Prostate gland (tissue), 2 donors: ENCODE data around the gene PMP22. TPM values are rescaled to one million over a fixed set of nuclear protein-coding genes. Genes with fewer than 3 reads are reported as not detected.

Experiments used
- DNase-seq: peaks from one replicate; pipeline ENCODE4 v3.0.0-alpha.2; 2019; ENCODE audit warnings: low spot score
- H3K27ac ChIP-seq, 2 donors: fragments of 200-600 bp; sonication (generic); 2 replicates each; pipeline ENCODE4 v1.5.1; 2017 to 2019
- H3K27me3 ChIP-seq: fragments of 200-600 bp; sonication (generic); replicated peaks from 2 replicates; pipeline ENCODE4 v1.5.1; 2019; ENCODE audit not compliant: insufficient read depth
- H3K36me3 ChIP-seq, 2 donors: fragments of 200-600 bp; sonication (generic); 1 replicate in 1 of 2; 2 replicates in 1 of 2; pipeline versions ENCODE4 v1.5.1 to v1.8.1; 2017 to 2019
- H3K4me1 ChIP-seq: fragments of 200-600 bp; sonication (generic); replicated peaks from 2 replicates; pipeline ENCODE4 v1.5.1; 2019
- H3K4me3 ChIP-seq, 2 donors: fragments of 200-600 bp; sonication (generic); 2 replicates each; pipeline ENCODE4 v1.5.1; 2017 to 2019
- H3K9me3 ChIP-seq: fragments of 200-600 bp; sonication (generic); 2 replicates; pipeline ENCODE4 v1.5.1; 2017
- POLR2A ChIP-seq: fragments of 450-650 bp; IDR thresholded peaks from one replicate; pipeline ENCODE4 v1.6.1; 2016; ENCODE audit warnings: antibody characterized with exemption, mild to moderate bottlenecking
- POLR2AphosphoS5 ChIP-seq: sonication (generic); formaldehyde crosslinking; IDR thresholded peaks from one replicate; pipeline ENCODE4 v1.6.1; 2017; ENCODE audit warnings: antibody characterized with exemption
- WGBS: methylation state at CpG from one replicate; pipeline ENCODE4 v1.1.5; 2018; 5-methylcytosine and 5-hydroxymethylcytosine counted together
- intact Hi-C: fragments of 100-400 bp; cut with DNase I; formaldehyde crosslinking; loops from one replicate; pipeline ENCODE4 v1.14.2; 2022
- total RNA-seq, 2 donors: library from RNA; depleted of rRNA; stranded (reverse); fragments of >200 nt; gene quantifications; one replicate each; pipeline ENCODE4 v1.1.0, GENCODE V29; 2016
- TF ChIP-seq, protein P1 (sequence below), 4 experiments: fragments of 200-600 bp in 2 of 4; fragments of 450-650 bp in 2 of 4; sonication (generic) in 2 of 4; IDR thresholded peaks; 1 replicate in 3 of 4; 2 replicates in 1 of 4; pipeline ENCODE4 v1.5.1; 2016 to 2019; ENCODE audit warnings: antibody characterized with exemption in 4 of 4, mild to moderate bottlenecking in 2 of 4, moderate library complexity in 2 of 4

Gene PMP22
- total RNA-seq, 2 donors from 2014 or later, result 22.5 to 76.1 TPM

GRCh38 chr17:15307710-15308111, 42.6 kb upstream of the PMP22 start:
- intact Hi-C loops, result loop anchor here (2.0 to 5.0 kb wide), 2 partner anchors 45 kb away; no protein-coding TSS in a partner anchor
- Histone ChIP-seq H3K4me3 (no peak overlapping the region), H3K4me1 (no peaks in the 10 kb centered on the region), H3K27me3 (no peaks in the 10 kb centered on the region), H3K9me3 (no peaks in the 10 kb centered on the region), H3K36me3 (no peaks in the 10 kb centered on the region), H3K27ac (no peak overlapping the region)
- DNase-seq, result no peak
- TF ChIP-seq POLR2A, result no peak
- TF ChIP-seq, protein P1, sequence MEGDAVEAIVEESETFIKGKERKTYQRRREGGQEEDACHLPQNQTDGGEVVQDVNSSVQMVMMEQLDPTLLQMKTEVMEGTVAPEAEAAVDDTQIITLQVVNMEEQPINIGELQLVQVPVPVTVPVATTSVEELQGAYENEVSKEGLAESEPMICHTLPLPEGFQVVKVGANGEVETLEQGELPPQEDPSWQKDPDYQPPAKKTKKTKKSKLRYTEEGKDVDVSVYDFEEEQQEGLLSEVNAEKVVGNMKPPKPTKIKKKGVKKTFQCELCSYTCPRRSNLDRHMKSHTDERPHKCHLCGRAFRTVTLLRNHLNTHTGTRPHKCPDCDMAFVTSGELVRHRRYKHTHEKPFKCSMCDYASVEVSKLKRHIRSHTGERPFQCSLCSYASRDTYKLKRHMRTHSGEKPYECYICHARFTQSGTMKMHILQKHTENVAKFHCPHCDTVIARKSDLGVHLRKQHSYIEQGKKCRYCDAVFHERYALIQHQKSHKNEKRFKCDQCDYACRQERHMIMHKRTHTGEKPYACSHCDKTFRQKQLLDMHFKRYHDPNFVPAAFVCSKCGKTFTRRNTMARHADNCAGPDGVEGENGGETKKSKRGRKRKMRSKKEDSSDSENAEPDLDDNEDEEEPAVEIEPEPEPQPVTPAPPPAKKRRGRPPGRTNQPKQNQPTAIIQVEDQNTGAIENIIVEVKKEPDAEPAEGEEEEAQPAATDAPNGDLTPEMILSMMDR (IDR thresholded peaks at IDR 0.05), result no peak
- TF ChIP-seq POLR2AphosphoS5, result no peak
- 45% methylated on average over 4 of the region's 4 CpGs for WGBS

GRCh38 chr17:15303851-15304250, 38.7 kb upstream of the PMP22 start:
- no peak for DNase-seq
- no peak for TF ChIP-seq POLR2A
- intact Hi-C loops, result no loop called here
- Histone ChIP-seq H3K4me1 (no peaks in the 10 kb centered on the region), H3K27me3 (no peaks in the 10 kb centered on the region), H3K9me3 (no peaks in the 10 kb centered on the region), H3K4me3 (no peak overlapping the region), H3K27ac (no peak overlapping the region), H3K36me3 (no peaks in the 10 kb centered on the region)
- WGBS, result 90% methylated on average over 14 of the region's 14 CpGs

DNA sequence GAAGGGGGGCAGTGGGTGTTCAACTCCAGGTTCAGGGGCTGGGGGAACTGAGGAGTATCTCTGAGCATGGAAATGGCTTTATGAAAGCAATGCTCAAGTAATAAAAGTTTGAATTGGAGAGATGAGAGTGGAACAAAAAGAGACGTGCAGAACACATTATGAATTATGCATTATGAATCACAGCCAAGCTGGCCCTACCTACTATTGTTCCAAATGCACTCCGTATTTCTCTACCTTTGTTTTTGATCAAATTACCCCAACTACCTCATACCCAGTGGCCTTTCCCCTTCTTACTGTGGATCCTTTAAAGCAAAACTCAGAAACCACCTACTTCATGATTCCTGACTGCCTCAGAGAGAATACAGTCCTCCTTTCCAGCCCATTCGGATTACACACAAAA, 38.1 kb upstream of the PMP22 start:
- no peaks in the 10 kb centered on the region for H3K36me3 ChIP-seq
- WGBS, result 28% methylated on average over 3 of the region's 3 CpGs
- no peak overlapping the region for H3K27ac ChIP-seq
- intact Hi-C loops, result no loop called here
- TF ChIP-seq POLR2AphosphoS5, result no peak
- TF ChIP-seq, protein P1 (IDR thresholded peaks at IDR 0.05), result no peak
- TF ChIP-seq POLR2A, result no peak
- no peaks in the 10 kb centered on the region for H3K9me3 ChIP-seq
- DNase-seq, result no peak
- no peak overlapping the region for H3K4me3 ChIP-seq
- H3K4me1 ChIP-seq, result no peaks in the 10 kb centered on the region
- no peaks in the 10 kb centered on the region for H3K27me3 ChIP-seq

DNA sequence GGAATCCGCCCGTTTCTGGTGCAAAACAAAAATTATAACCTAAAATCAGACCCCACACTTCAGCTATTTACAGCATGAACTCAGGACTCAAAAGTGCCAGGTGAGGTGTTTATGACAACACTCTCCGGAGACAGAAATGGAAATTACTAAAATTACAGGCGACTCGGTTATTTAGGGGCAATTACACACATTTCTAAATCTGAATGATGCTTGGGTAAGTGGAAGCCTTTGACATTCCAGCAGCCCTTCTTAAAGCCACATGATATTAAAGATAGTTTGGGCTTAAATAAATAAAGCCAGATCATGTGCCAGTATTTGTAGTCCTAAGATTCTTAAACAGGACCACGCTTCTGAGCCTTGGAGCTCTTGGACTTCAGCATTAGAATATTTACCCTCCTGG, 36.7 kb upstream of the PMP22 start:
- Histone ChIP-seq H3K27ac (no peak overlapping the region), H3K36me3 (no peaks in the 10 kb centered on the region), H3K4me1 (no peaks in the 10 kb centered on the region), H3K27me3 (no peaks in the 10 kb centered on the region), H3K4me3 (no peak overlapping the region), H3K9me3 (no peaks in the 10 kb centered on the region)
- 92% methylated on average over 6 of the region's 6 CpGs for WGBS
- intact Hi-C loops, result no loop called here
- TF ChIP-seq, protein P1 (IDR thresholded peaks at IDR 0.05), result no peak
- TF ChIP-seq POLR2AphosphoS5, result no peak
- no peak for TF ChIP-seq POLR2A
- DNase-seq, result no peak

DNA sequence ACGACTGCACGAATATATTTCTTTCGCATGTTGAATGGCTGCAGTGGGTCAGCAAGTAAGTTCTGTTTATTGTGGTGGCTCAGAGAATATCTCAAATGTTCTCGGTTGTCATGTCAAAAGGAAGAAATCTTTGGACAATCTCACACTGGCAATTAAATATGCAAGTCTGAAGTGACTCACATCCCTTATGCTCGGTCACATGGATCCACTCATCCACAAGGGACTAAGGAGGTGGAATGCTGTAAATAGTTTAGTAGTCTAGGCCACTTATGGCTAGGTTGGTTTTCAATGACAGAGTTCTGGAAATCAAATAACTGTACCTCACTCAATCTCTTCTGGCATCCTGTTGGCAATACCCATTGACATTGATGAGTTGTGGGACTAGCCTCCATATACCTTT, 33.0 kb upstream of the PMP22 start:
- TF ChIP-seq POLR2AphosphoS5, result no peak
- no peak for TF ChIP-seq POLR2A
- TF ChIP-seq, protein P1 (IDR thresholded peaks at IDR 0.05), result no peak
- no peak for DNase-seq
- Histone ChIP-seq H3K4me1 (no peaks in the 10 kb centered on the region), H3K27me3 (no peaks in the 10 kb centered on the region), H3K27ac (no peak overlapping the region), H3K9me3 (no peaks in the 10 kb centered on the region), H3K36me3 (no peaks in the 10 kb centered on the region), H3K4me3 (no peak overlapping the region)
- WGBS, result 89% methylated on average over 5 of the region's 5 CpGs
- intact Hi-C loops, result no loop called here
